Tibial nerve (tissue), 4 donors: ENCODE measurements around the gene FBF1. TPM values are rescaled to one million over a fixed set of nuclear protein-coding genes. Genes with fewer than 3 reads are reported as not detected.

ENCODE experiments used
- DNase-seq, 2 donors: peaks; one replicate each; pipeline ENCODE4 v3.0.0-alpha.2; 2019; ENCODE audit warnings: low spot score in 2 of 2
- H3K27ac ChIP-seq, 4 donors: fragments of 200-600 bp; sonication (generic) in 3 of 4; one replicate each; pipeline ENCODE4 v1.5.1; 2017 to 2019; ENCODE audit warnings: mild to moderate bottlenecking in 1 of 4
- H3K27me3 ChIP-seq, 2 donors: fragments of 200-600 bp; sonication (generic) in 1 of 2; one replicate each; pipeline versions ENCODE4 v1.5.1 to v1.6.0; 2017 to 2019
- H3K36me3 ChIP-seq, 3 donors: fragments of 200-600 bp; sonication (generic); one replicate each; pipeline ENCODE4 v1.5.1; 2018 to 2019
- H3K4me1 ChIP-seq, 4 donors: fragments of 200-600 bp; sonication (generic) in 3 of 4; one replicate each; pipeline ENCODE4 v1.5.1; 2017 to 2019
- H3K4me3 ChIP-seq, 4 donors: fragments of 200-600 bp; sonication (generic) in 3 of 4; one replicate each; pipeline ENCODE4 v1.5.1; 2017 to 2019; ENCODE audit warnings: mild to moderate bottlenecking in 1 of 4, moderate library complexity in 1 of 4
- H3K9me3 ChIP-seq, 4 donors: fragments of 200-600 bp; sonication (generic) in 3 of 4; one replicate each; pipeline ENCODE4 v1.5.1; 2017 to 2019
- EP300 ChIP-seq, 2 donors: sonication (generic); formaldehyde crosslinking; IDR thresholded peaks; one replicate each; pipeline ENCODE4 v1.6.1; 2017; ENCODE audit warnings: antibody characterized with exemption in 2 of 2, mild to moderate bottlenecking in 1 of 2
- POLR2A ChIP-seq, 2 donors: fragments of 450-650 bp; IDR thresholded peaks; one replicate each; pipeline ENCODE4 v1.6.1; 2017; ENCODE audit warnings: antibody characterized with exemption in 2 of 2, mild to moderate bottlenecking in 2 of 2, moderate library complexity in 2 of 2
- WGBS, 2 donors: methylation state at CpG; one replicate each; pipeline ENCODE4 v1.1.5; 2018; 5-methylcytosine and 5-hydroxymethylcytosine counted together
- total RNA-seq, 4 donors: library from RNA; depleted of rRNA; stranded (reverse); fragments of >200 nt; gene quantifications; one replicate each; pipeline ENCODE4 v1.1.0, GENCODE V29; 2016
- TF ChIP-seq, protein P1 (sequence below), 5 experiments: fragments of 200-600 bp in 3 of 5; fragments of 450-650 bp in 2 of 5; sonication (generic) in 3 of 5; IDR thresholded peaks; one replicate each; pipeline ENCODE4 v1.5.1; 2016 to 2019; ENCODE audit warnings: antibody characterized with exemption in 5 of 5, mild to moderate bottlenecking in 3 of 5, moderate library complexity in 2 of 5

Gene FBF1
- total RNA-seq, 4 donors from 2014 or later: 19.9 to 32.4 (median 25.7) TPM

DNA sequence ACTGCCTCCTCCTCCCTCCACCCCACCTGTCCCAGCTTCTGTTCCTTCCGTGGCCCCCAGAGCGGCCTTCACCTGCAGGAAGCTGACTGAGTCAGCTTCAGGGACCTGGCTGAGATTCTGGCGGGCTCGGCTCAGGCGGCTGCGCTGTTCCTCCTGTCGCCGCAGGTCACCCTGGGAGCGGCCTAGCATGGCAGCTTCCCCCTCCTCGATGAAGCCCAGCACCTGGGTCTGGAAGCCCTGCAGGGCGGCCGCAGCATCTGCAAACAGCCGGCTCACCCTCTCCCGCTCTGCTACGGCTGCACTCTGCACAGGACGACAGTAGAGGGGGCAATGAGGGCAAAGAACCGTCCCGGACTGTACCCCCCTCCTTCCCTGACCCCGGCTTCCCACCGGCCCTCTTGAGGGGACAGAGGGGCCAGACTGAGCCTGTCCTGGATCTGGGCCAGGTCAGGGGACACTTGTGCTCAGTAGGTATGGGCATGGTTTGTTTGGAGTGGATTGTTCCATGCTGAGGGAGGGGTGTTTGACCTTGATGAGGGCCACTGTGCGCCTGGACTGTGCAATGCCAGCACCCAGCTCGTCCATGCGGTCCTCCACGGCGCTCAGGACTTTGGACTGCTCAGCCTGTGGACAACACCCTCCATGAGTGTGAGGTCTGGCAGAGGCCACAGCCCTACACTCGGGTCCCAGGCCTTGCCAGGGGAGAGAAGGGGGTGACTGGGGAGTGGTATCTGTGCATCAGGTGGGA lies 64.5 kb downstream of the FBF1 start:
- Histone ChIP-seq H3K27me3 (no peaks in the 10 kb centered on the region), H3K4me1 (peaks cover 9 to 65% (median 57%) of the 10 kb centered on the region in 4 donors), H3K27ac (peak overlapping the region; percentile 86 to 99 (median 92)), H3K4me3 (peak overlapping the region; percentile 60 to 80 (median 70)), H3K36me3 (peaks cover 0 to 24% (median 0%) of the 10 kb centered on the region in 3 donors), H3K9me3 (no peaks in the 10 kb centered on the region)
- 27 to 54% methylated on average over 17 to 18 of the region's 26 CpGs for WGBS, 2 donors
- DNase-seq: no peak
- TF ChIP-seq, protein P1, sequence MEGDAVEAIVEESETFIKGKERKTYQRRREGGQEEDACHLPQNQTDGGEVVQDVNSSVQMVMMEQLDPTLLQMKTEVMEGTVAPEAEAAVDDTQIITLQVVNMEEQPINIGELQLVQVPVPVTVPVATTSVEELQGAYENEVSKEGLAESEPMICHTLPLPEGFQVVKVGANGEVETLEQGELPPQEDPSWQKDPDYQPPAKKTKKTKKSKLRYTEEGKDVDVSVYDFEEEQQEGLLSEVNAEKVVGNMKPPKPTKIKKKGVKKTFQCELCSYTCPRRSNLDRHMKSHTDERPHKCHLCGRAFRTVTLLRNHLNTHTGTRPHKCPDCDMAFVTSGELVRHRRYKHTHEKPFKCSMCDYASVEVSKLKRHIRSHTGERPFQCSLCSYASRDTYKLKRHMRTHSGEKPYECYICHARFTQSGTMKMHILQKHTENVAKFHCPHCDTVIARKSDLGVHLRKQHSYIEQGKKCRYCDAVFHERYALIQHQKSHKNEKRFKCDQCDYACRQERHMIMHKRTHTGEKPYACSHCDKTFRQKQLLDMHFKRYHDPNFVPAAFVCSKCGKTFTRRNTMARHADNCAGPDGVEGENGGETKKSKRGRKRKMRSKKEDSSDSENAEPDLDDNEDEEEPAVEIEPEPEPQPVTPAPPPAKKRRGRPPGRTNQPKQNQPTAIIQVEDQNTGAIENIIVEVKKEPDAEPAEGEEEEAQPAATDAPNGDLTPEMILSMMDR (IDR thresholded peaks at IDR 0.05): peak in 1 of 5 experiments; percentile 14
- no peak for TF ChIP-seq EP300 (IDR thresholded peaks at IDR 0.05)

DNA sequence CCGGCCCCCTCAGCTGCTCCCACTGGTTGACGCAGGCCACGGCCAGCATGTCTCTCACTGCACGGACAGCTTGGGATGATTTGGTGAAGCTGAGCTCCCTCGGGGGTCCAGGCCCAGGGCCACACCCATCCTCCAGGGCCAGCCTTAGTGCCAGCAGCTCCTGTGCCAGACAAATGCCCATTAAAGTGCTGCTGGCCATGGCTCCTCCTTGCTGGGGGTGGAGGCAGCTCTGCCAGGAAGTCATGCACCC lies 65.0 kb downstream of the FBF1 start:
- peak overlapping the region in 3 of 4 donors; percentile 60 to 73 (median 68) for H3K4me3 ChIP-seq
- DNase-seq: no peak
- WGBS, 2 donors: 12 to 31% methylated on average over 3 of the region's 5 CpGs
- peaks cover 0 to 24% (median 0%) of the 10 kb centered on the region in 3 donors for H3K36me3 ChIP-seq
- no peaks in the 10 kb centered on the region for H3K27me3 ChIP-seq
- peak overlapping the region; percentile 86 to 99 (median 92) for H3K27ac ChIP-seq
- H3K4me1 ChIP-seq: peaks cover 9 to 69% (median 61%) of the 10 kb centered on the region in 4 donors
- peak in 1 of 2 donors; percentile 60 for TF ChIP-seq EP300 (IDR thresholded peaks at IDR 0.05)
- TF ChIP-seq, protein P1 (IDR thresholded peaks at IDR 0.05): no peak
- TF ChIP-seq POLR2A (IDR thresholded peaks at IDR 0.05): no peak
- H3K9me3 ChIP-seq: no peaks in the 10 kb centered on the region

DNA sequence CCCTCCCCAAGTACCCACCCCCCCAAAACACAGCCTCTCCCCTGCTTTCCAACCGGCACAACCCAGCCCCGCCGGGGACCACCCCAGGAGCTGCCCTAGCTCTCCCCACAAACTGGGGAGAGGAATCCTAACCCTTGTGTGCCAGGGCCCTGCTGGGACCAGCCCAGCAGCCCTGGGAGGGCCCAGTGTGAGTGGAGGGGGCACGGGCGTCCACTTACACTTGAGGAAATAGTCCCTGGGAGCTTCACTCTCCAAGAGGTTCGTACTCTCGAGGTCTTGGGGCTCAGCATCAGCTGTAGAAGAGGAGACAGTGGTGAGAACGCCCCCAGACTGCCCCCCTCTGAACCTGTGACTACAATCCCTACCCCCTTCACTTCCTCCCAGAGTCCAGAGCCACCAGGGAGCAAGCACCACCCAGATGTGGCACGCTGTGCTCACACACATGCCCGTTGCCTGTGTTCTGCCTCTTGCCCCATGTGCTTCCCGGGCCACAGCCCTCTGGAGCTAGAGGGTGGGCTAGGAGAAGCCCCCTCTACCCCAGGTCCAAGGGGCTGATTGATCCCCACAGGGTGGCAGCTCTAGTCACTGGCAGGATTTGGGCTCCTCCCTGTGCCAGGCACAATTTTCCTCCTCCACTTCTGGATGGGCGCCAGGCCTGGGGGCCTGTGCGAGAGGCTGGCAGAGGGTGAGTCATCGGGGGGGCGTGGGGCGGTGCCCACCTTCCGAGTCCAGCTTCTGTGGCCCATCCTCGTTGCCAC lies 65.5 kb downstream of the FBF1 start:
- Histone ChIP-seq H3K36me3 (peaks cover 0 to 24% (median 0%) of the 10 kb centered on the region in 3 donors), H3K9me3 (no peaks in the 10 kb centered on the region), H3K27me3 (no peaks in the 10 kb centered on the region), H3K27ac (peak overlapping the region; percentile 86 to 99 (median 92)), H3K4me3 (peak overlapping the region in 3 of 4 donors; percentile 60 to 73 (median 68)), H3K4me1 (peaks cover 9 to 74% (median 65%) of the 10 kb centered on the region in 4 donors)
- DNase-seq: no peak
- TF ChIP-seq EP300 (IDR thresholded peaks at IDR 0.05): peak in 1 of 2 donors; percentile 44
- TF ChIP-seq, protein P1 (IDR thresholded peaks at IDR 0.05): no peak
- TF ChIP-seq POLR2A (IDR thresholded peaks at IDR 0.05): no peak
- 59 to 68% methylated on average over 10 to 12 of the region's 18 CpGs for WGBS, 2 donors

DNA sequence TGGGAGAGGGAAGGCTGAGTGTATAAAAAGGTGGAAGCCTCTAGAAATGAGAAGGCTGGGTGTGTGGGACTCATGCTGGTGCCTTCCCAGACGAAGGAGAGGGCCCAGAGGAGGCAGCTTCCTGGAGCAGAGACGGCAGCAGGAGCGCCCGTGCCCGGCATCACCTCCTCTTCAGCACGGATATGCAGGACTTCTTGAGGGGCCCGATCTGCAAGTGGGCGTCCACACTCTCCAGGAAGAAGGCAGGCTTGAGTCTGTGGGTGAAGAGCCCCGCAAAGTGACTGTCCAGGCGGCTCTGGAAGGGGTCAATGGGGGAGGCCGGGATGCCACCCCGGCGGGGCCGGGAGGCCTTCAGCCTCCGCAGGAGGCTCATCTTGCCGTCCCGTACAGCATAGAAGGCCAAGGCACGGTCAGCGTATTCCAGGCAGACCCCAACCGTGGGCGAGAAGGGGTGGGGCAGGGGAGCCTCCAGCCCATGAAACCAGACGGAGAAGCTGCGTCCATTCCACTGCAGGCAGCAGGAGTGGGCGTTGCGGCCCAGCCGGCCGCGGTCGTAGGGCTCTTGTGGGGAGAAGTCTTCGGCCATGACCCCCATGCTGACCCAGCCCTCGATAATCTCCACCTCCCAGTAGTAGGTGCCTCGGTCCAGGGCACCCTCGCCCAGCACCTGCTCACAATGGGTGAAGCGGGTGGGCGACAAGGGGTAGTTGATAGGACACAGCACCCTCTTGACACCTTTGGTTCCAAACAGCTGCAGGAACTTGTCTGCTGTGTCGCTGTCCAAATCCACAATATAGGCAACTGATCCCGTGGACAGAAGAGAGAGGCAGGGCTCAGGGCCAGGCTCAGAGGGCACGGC lies 66.3 kb downstream of the FBF1 start:
- TF ChIP-seq EP300 (IDR thresholded peaks at IDR 0.05) (no peak), POLR2A (IDR thresholded peaks at IDR 0.05) (no peak)
- TF ChIP-seq, protein P1 (IDR thresholded peaks at IDR 0.05): no peak
- Histone ChIP-seq H3K27ac (peak overlapping the region; percentile 86 to 99 (median 92)), H3K9me3 (no peaks in the 10 kb centered on the region), H3K4me3 (no peak overlapping the region), H3K4me1 (peaks cover 9 to 82% (median 71%) of the 10 kb centered on the region in 4 donors), H3K36me3 (peaks cover 0 to 24% (median 0%) of the 10 kb centered on the region in 3 donors), H3K27me3 (no peaks in the 10 kb centered on the region)
- DNase-seq: no peak
- 75 to 82% methylated on average over 29 to 37 of the region's 38 CpGs for WGBS, 2 donors
